ENCODE measurements around the gene SMU1. TPM values are rescaled to one million over a fixed set of nuclear protein-coding genes. Genes with fewer than 3 reads are reported as not detected.
A peak's percentile ranks its signal among the peaks of the same experiment; 100 is the strongest.

The SMU1 gene
- total and polyA plus RNA-seq, 2 donors (not counting 3 experiments of a cell fraction or from before 2014, with no cell fraction given): 8.5 to 21.7 TPM

GRCh38 chr9:33120620-33121019 is 44.1 kb upstream of the SMU1 start:
- TF ChIP-seq POLR2AphosphoS5 (IDR thresholded peaks at IDR 0.05; ENCODE audit: insufficient read depth, low read depth, low read length): no peak
- TF ChIP-seq JUN (IDR thresholded peaks at IDR 0.05; ENCODE audit: borderline replicate concordance, insufficient read depth, insufficient read length, low read depth): no peak
- no peak for TF ChIP-seq MAX (IDR thresholded peaks at IDR 0.05; ENCODE audit: insufficient read depth, insufficient read length)
- Histone ChIP-seq H4K20me1 (replicated peaks; ENCODE audit: control insufficient read depth, extremely low read depth, insufficient read depth, low read length) (no peaks in the 10 kb centered on the region), H3K79me2 (ENCODE audit: control insufficient read depth, insufficient read depth, low read length) (no peaks in the 10 kb centered on the region), H3K9me3 (replicated peaks; ENCODE audit: control insufficient read depth, insufficient read depth, low read length) (no peaks in the 10 kb centered on the region), H3K9me1 (replicated peaks; ENCODE audit: control insufficient read depth, extremely low read depth, insufficient read depth, low read length) (no peaks in the 10 kb centered on the region), H3K9ac (replicated peaks; ENCODE audit: extremely low read depth, insufficient read depth, low read length) (no peak overlapping the region), H3K4me3 (replicated peaks in 1 of 3; ENCODE audit: insufficient read depth in 1 of 3, low read depth in 1 of 3, low read length in 3 of 3) (no peak overlapping the region), H3K36me3 (ENCODE audit: control insufficient read depth in 2 of 2, extremely low read depth in 1 of 2, insufficient read depth in 2 of 2, low read length in 2 of 2) (peaks cover 0 to 9% of the 10 kb centered on the region in 2 experiments), H3K27ac (ENCODE audit: insufficient read depth, low read depth, low read length) (no peak overlapping the region), H3K4me1 (ENCODE audit: control insufficient read depth, extremely low read depth, insufficient read depth, low read length) (no peaks in the 10 kb centered on the region), H3K27me3 (ENCODE audit: control insufficient read depth in 2 of 2, insufficient read depth in 2 of 2, low read length in 2 of 2) (no peaks in the 10 kb centered on the region), H3K4me2 (ENCODE audit: insufficient read depth, low read length) (no peak overlapping the region), H2AFZ (ENCODE audit: low read depth, low read length) (no peak overlapping the region)
- dilution Hi-C loops (cut with MboI; ENCODE audit: extremely low pct_ligation_motif_present, low sequenced_read_pairs) (no loop called here), intact Hi-C loops (cut with micrococcal nuclease) (no loop called here)
- no TSS peak for BruUV-seq (replicated peaks)
- ChIA-PET POLR2A (no interaction called here), CTCF (interaction anchor here (2.3 to 2.5 kb wide), 2 partner anchors 10 to 105 kb away, joined by 6 to 8 read pairs; no protein-coding TSS in a partner anchor)
- DNase-seq (ENCODE audit: low read depth, low spot score): peak; percentile 64
- FAIRE-seq: no peak

DNA sequence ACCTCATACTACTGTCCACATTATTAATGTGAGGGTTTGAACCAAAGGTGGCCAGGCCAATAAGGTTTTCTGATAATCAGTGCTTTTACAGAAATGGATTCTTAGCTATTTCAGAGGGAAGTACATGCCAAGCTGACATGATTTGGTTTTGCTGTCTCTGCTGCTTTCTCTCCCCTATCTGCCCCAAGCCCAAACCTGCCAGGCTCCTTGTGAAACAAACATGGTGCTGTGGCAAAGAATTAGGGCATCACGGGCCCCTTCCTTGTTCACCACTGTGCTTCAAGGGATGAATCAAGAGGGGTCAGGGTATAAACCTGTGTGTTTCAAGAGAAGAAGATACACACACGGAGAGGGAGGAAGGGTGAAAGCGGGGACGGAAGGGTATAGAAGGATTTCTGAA is 41.3 kb upstream of the SMU1 start:
- POLR2A ChIA-PET: no interaction called here
- H3K4me2 ChIP-seq (ENCODE audit: insufficient read depth, low read length): no peak overlapping the region
- DNase-seq (ENCODE audit: low read depth, low spot score) (no peak), FAIRE-seq (no peak)
- H3K27me3 ChIP-seq (ENCODE audit: control insufficient read depth in 2 of 2, insufficient read depth in 2 of 2, low read length in 2 of 2): no peaks in the 10 kb centered on the region
- no peaks in the 10 kb centered on the region for H3K4me1 ChIP-seq (ENCODE audit: control insufficient read depth, extremely low read depth, insufficient read depth, low read length)
- peaks cover 0 to 20% of the 10 kb centered on the region in 2 experiments for H3K36me3 ChIP-seq (ENCODE audit: control insufficient read depth in 2 of 2, extremely low read depth in 1 of 2, insufficient read depth in 2 of 2, low read length in 2 of 2)
- BruUV-seq (replicated peaks): no TSS peak
- no peak overlapping the region for H3K4me3 ChIP-seq (replicated peaks in 1 of 3; ENCODE audit: insufficient read depth in 1 of 3, low read depth in 1 of 3, low read length in 3 of 3)
- no peaks in the 10 kb centered on the region for H3K9me1 ChIP-seq (replicated peaks; ENCODE audit: control insufficient read depth, extremely low read depth, insufficient read depth, low read length)
- no peak overlapping the region for H3K9ac ChIP-seq (replicated peaks; ENCODE audit: extremely low read depth, insufficient read depth, low read length)
- intact Hi-C loops (cut with micrococcal nuclease) (no loop called here), dilution Hi-C loops (cut with MboI; ENCODE audit: extremely low pct_ligation_motif_present, low sequenced_read_pairs) (no loop called here)
- H4K20me1 ChIP-seq (replicated peaks; ENCODE audit: control insufficient read depth, extremely low read depth, insufficient read depth, low read length): no peaks in the 10 kb centered on the region
- no peak overlapping the region for H3K27ac ChIP-seq (ENCODE audit: insufficient read depth, low read depth, low read length)
- no peaks in the 10 kb centered on the region for H3K9me3 ChIP-seq (replicated peaks; ENCODE audit: control insufficient read depth, insufficient read depth, low read length)
- no peaks in the 10 kb centered on the region for H3K79me2 ChIP-seq (ENCODE audit: control insufficient read depth, insufficient read depth, low read length)
- CTCF ChIA-PET: no interaction called here
- no peak for TF ChIP-seq CTCF (IDR thresholded peaks at IDR 0.05; ENCODE audit: extremely low read depth in 1 of 2, insufficient read depth in 1 of 2, low read depth in 1 of 2, low read length in 2 of 2)
- no peak for TF ChIP-seq POLR2AphosphoS5 (IDR thresholded peaks at IDR 0.05; ENCODE audit: insufficient read depth, low read depth, low read length)
- TF ChIP-seq FOS (IDR thresholded peaks at IDR 0.05; ENCODE audit: borderline replicate concordance, insufficient read depth, low read length): no peak
- no peak for TF ChIP-seq POLR2A (IDR thresholded peaks at IDR 0.05; ENCODE audit: low read depth, low read length)
- no peak for TF ChIP-seq JUN (IDR thresholded peaks at IDR 0.05; ENCODE audit: borderline replicate concordance, insufficient read depth, insufficient read length, low read depth)
- TF ChIP-seq GATA2 (IDR thresholded peaks at IDR 0.05; ENCODE audit: insufficient read depth, insufficient read length, low read depth, low read length): no peak
- no peak for TF ChIP-seq MAX (IDR thresholded peaks at IDR 0.05; ENCODE audit: insufficient read depth, insufficient read length)
- TF ChIP-seq EZH2 (IDR thresholded peaks at IDR 0.05; ENCODE audit: borderline replicate concordance, low read depth, low read length, severe bottlenecking): no peak
- TF ChIP-seq MYC (IDR thresholded peaks at IDR 0.05; ENCODE audit: low read depth, low read length): no peak
- no peak overlapping the region for H2AFZ ChIP-seq (ENCODE audit: low read depth, low read length)

Measured in endothelial cell of umbilical vein (primary cell).